HepG2 (cell line): ENCODE measurements around the gene FFAR2. TPM values are rescaled to one million over a fixed set of nuclear protein-coding genes. Genes with fewer than 3 reads are reported as not detected.
A peak's percentile ranks its signal among the peaks of the same experiment; 100 is the strongest.

Source experiments
- DPF2 ChIP-seq: sonication (generic); formaldehyde crosslinking; IDR thresholded peaks from 2 replicates; pipeline ENCODE4 v1.4.0; 2020; ENCODE audit warnings: mild to moderate bottlenecking, low read depth, missing genetic modification reagents, borderline replicate concordance
- ELF3 ChIP-seq: IDR thresholded peaks from 2 replicates; pipeline ENCODE4 v1.6.1; 2016; ENCODE audit warnings: missing genetic modification reagents, missing compliant biosample characterization
- HDAC2 ChIP-seq: sonication (generic); formaldehyde crosslinking; IDR thresholded peaks from 2 replicates; pipeline ENCODE4 v1.4.0; 2020; ENCODE audit warnings: missing genetic modification reagents
- HNF4A ChIP-seq: sonication (generic); formaldehyde crosslinking; IDR thresholded peaks from 2 replicates; pipeline ENCODE4 v1.4.0; 2020; ENCODE audit warnings: missing genetic modification reagents
- NR2F2 ChIP-seq: IDR thresholded peaks from 2 replicates; pipeline ENCODE4 v1.6.1; 2012; ENCODE audit warnings: low read depth, inconsistent platforms, borderline replicate concordance
- SOX13 ChIP-seq, 3 experiments: fragments of 450-650 bp in 1 of 3; sonication (generic) in 1 of 3; formaldehyde crosslinking in 1 of 3; IDR thresholded peaks in 2 of 3; conservative IDR thresholded peaks in 1 of 3; 2 replicates each; pipeline versions ENCODE4 v1.5.0 to v1.6.1; 2016 to 2020; ENCODE audit warnings: antibody characterized with exemption in 1 of 3, mild to moderate bottlenecking in 1 of 3, missing compliant biosample characterization in 1 of 3, missing genetic modification reagents in 1 of 3, moderate library complexity in 1 of 3
- SRSF1 ChIP-seq: fragments of 200-400 bp; formaldehyde crosslinking; optimal IDR thresholded peaks from 2 replicates; pipeline ENCODE3; 2017; ENCODE audit warnings: mild to moderate bottlenecking, low read depth, low read length, moderate library complexity
- ZNF276 ChIP-seq: sonication (generic); formaldehyde crosslinking; IDR thresholded peaks from 2 replicates; pipeline ENCODE4 v1.4.0; 2020; ENCODE audit warnings: mild to moderate bottlenecking, low read depth, missing genetic modification reagents
- ZNF652 ChIP-seq: IDR thresholded peaks from 2 replicates; pipeline ENCODE4 v1.6.1; 2016; ENCODE audit warnings: low read depth, borderline replicate concordance
- polyA plus RNA-seq, 8 experiments: library from polyadenylated mRNA; depleted of rRNA in 3 of 8; stranded (reverse) in 7 of 8; unstranded in 1 of 8; fragments of >200 nt; fragmentation: Illumina TruSeq in 4 of 8; extraction: Trizol in 4 of 8; gene quantifications; 2 replicates each; pipeline versions ENCODE4 v1.2.1 to v1.2.3, GENCODE V29; 2011 to 2016; ENCODE audit warnings: low read depth in 4 of 8, missing spikeins in 1 of 8, mixed read lengths in 1 of 8; ENCODE audit not compliant: insufficient read depth in 1 of 8
- total RNA-seq, 5 experiments: library from RNA; depleted of rRNA; stranded (reverse); fragments of >200 nt; fragmentation: Illumina TruSeq; extraction: Trizol; gene quantifications; 2 replicates each; pipeline ENCODE4 v1.2.3, GENCODE V29; 2016; ENCODE audit warnings: low read depth in 1 of 5
- TF ChIP-seq, protein P1 (sequence below): sonication (generic); formaldehyde crosslinking; IDR thresholded peaks from 2 replicates; pipeline ENCODE4 v1.5.0; 2020; ENCODE audit warnings: mild to moderate bottlenecking, missing genetic modification reagents, moderate library complexity
- TF ChIP-seq, protein P2 (sequence below): sonication (generic); formaldehyde crosslinking; IDR thresholded peaks from 2 replicates; pipeline ENCODE4 v1.4.0; 2020; ENCODE audit warnings: mild to moderate bottlenecking, missing genetic modification reagents
- TF ChIP-seq, protein P3 (sequence below): sonication (generic); formaldehyde crosslinking; IDR thresholded peaks from 2 replicates; pipeline ENCODE4 v1.4.0; 2020; ENCODE audit warnings: mild to moderate bottlenecking, missing genetic modification reagents

The FFAR2 gene
- total and polyA plus RNA-seq, 2 of the 13 experiments (the other 11 are each of a cell fraction or from before 2014, with no cell fraction given), result 0.12 TPM; not detected in 1

- TF ChIP-seq ELF3 (CRISPR knock-in tag) (peak; percentile 54), SOX13 (IDR thresholded peaks at IDR 0.05) (no peak), SOX13 (CRISPR knock-in tag; conservative IDR thresholded peaks at IDR 0.05 in 1 of 2, IDR thresholded peaks at IDR 0.05 in 1 of 2) (peak in 1 of 2 experiments; percentile 63; a peak in 2 of 4 replicates), ZNF276 (CRISPR knock-in tag) (no peak), NR2F2 (peak; percentile 73), ZNF652 (CRISPR knock-in tag) (peak; percentile 80), HNF4A (CRISPR knock-in tag) (peak; percentile 62), DPF2 (CRISPR knock-in tag) (no peak), HDAC2 (no peak), SRSF1 (no peak)
- TF ChIP-seq, protein P1, sequence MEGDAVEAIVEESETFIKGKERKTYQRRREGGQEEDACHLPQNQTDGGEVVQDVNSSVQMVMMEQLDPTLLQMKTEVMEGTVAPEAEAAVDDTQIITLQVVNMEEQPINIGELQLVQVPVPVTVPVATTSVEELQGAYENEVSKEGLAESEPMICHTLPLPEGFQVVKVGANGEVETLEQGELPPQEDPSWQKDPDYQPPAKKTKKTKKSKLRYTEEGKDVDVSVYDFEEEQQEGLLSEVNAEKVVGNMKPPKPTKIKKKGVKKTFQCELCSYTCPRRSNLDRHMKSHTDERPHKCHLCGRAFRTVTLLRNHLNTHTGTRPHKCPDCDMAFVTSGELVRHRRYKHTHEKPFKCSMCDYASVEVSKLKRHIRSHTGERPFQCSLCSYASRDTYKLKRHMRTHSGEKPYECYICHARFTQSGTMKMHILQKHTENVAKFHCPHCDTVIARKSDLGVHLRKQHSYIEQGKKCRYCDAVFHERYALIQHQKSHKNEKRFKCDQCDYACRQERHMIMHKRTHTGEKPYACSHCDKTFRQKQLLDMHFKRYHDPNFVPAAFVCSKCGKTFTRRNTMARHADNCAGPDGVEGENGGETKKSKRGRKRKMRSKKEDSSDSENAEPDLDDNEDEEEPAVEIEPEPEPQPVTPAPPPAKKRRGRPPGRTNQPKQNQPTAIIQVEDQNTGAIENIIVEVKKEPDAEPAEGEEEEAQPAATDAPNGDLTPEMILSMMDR (CRISPR knock-in tag), result no peak
- TF ChIP-seq, protein P2, sequence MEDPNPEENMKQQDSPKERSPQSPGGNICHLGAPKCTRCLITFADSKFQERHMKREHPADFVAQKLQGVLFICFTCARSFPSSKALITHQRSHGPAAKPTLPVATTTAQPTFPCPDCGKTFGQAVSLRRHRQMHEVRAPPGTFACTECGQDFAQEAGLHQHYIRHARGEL, result no peak
- TF ChIP-seq, protein P3, sequence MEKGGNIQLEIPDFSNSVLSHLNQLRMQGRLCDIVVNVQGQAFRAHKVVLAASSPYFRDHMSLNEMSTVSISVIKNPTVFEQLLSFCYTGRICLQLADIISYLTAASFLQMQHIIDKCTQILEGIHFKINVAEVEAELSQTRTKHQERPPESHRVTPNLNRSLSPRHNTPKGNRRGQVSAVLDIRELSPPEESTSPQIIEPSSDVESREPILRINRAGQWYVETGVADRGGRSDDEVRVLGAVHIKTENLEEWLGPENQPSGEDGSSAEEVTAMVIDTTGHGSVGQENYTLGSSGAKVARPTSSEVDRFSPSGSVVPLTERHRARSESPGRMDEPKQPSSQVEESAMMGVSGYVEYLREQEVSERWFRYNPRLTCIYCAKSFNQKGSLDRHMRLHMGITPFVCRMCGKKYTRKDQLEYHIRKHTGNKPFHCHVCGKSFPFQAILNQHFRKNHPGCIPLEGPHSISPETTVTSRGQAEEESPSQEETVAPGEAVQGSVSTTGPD (CRISPR knock-in tag), result no peak
Observed at GRCh38 chr19:35455616-35456201, 7.7 kb downstream of the FFAR2 start (continued).
